ENCODE measurements around the gene FOXK1. TPM values are rescaled to one million over a fixed set of nuclear protein-coding genes. Genes with fewer than 3 reads are reported as not detected.

The FOXK1 gene
- total and polyA plus RNA-seq, 12 donors, result 3.6 to 30.6 (median 24.2) TPM

- intact Hi-C loops (cut with DNase I), result no loop called here
- no peaks in the 10 kb centered on the region for H3K27me3 ChIP-seq
- H3K4me3 ChIP-seq, result no peak overlapping the region
- H3K9me3 ChIP-seq, result no peaks in the 10 kb centered on the region
- DNase-seq (no peak), ATAC-seq (no peak)
- TF ChIP-seq CTCF (IDR thresholded peaks at IDR 0.05), result no peak
- H3K4me1 ChIP-seq, result peaks cover 0 to 10% (median 0%) of the 10 kb centered on the region in 9 donors
- peaks cover 0 to 99% (median 72%) of the 10 kb centered on the region in 9 donors for H3K36me3 ChIP-seq
- WGBS, 2 donors, result 92% methylated on average over 20 of the region's 20 CpGs
- H3K27ac ChIP-seq, result no peak overlapping the region
These were observed 103.3 kb downstream of the FOXK1 start for GRCh38 chr7:4785371-4785770.

DNA sequence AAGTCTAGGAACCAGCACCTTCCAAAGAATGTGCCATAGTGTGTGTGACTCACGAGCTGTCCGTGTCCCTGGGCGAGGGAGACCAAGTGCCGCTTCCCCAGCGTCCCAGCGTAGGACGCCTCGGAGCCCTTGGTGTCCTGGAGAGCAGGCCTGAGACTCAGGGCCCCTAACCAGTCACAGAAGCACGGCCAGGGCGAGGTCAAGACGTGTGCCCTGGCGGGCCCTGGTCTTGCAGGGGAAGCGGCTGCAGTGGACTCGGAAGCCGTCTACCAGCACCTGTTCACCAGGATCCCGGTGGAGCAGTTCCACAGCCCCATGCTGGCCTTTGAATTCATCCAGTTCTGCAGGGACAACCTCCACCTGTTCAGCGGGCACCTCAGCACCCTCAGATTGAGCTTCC, 103.9 kb downstream of the FOXK1 start:
- ATAC-seq, result no peak
- WGBS, 2 donors, result 95 to 96% methylated on average over 17 of the region's 17 CpGs
- Histone ChIP-seq H3K27me3 (no peaks in the 10 kb centered on the region), H3K4me1 (peaks cover 0 to 10% (median 0%) of the 10 kb centered on the region in 9 donors), H3K27ac (no peak overlapping the region), H3K9me3 (no peaks in the 10 kb centered on the region), H3K4me3 (no peak overlapping the region), H3K36me3 (peaks cover 0 to 99% (median 73%) of the 10 kb centered on the region in 9 donors)
- TF ChIP-seq CTCF (IDR thresholded peaks at IDR 0.05), result no peak
- DNase-seq, result no peak
- intact Hi-C loops (cut with DNase I), result no loop called here

DNA sequence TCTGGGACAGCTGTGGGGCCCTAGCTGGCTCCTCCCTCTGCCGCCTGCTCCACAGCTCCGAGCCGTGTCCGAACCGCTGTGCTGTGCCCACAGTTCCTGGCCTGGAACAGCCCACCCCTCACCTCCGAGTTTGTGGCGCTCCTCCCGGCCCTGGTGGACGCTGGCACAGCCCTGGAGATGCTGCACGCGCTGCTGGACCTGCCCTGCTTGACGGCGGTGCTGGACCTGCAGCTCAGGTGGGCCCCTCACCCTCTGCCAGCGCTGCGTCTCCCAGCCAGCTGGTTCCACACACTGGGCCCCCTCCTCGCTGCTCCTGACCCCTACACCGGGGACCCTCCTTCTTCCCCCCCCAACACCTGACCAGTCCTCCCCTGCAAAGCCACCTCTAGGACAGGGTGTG, 105.4 kb downstream of the FOXK1 start:
- Histone ChIP-seq H3K4me3 (no peak overlapping the region), H3K27ac (no peak overlapping the region), H3K36me3 (peaks cover 0 to 94% (median 62%) of the 10 kb centered on the region in 9 donors), H3K27me3 (no peaks in the 10 kb centered on the region), H3K4me1 (peaks cover 0 to 13% (median 6%) of the 10 kb centered on the region in 9 donors), H3K9me3 (no peaks in the 10 kb centered on the region)
- intact Hi-C loops (cut with DNase I), result no loop called here
- WGBS, 2 donors, result 93% methylated on average over 17 of the region's 17 CpGs
- DNase-seq, result no peak
- no peak for TF ChIP-seq CTCF (IDR thresholded peaks at IDR 0.05)
- ATAC-seq, result no peak

DNA sequence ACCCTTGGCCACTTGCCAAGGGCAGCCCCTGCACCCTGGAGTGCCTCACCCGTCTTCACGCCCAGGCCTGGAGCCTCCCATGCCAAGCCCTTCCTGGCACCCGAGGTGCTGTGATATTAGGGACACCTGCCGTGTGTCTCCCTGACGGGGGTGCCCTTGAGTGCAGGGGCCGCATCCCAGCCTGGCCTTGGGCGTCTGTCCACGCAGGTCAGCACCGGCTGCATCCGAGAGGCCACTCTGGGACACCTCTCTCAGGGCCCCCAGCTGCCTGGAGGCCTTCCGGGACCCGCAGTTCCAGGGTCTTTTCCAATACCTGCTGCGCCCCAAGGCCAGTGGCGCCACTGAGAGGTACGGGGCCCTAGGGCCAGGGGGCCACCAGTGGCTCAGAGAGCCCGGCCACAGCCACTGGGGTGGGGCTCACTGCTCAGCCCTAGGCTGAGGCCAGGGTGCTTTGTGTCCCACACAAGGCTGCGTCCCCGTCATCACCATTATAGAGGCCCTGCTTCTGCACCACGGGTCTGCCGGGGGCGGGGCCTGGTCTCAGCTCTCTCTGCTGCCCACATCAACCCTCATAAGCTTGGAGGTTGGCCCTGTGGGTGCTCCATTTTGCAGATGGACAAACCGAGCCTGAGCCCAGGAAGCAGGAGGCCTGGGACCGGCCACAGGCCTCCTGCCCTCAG, 106.0 kb downstream of the FOXK1 start:
- peaks cover 0 to 19% (median 10%) of the 10 kb centered on the region in 9 donors for H3K4me1 ChIP-seq
- no peak for TF ChIP-seq CTCF (IDR thresholded peaks at IDR 0.05)
- no peak for DNase-seq
- ATAC-seq, result no peak
- intact Hi-C loops (cut with DNase I), result no loop called here
- H3K4me3 ChIP-seq, result no peak overlapping the region
- H3K27ac ChIP-seq, result no peak overlapping the region
- no peaks in the 10 kb centered on the region for H3K9me3 ChIP-seq
- H3K27me3 ChIP-seq, result no peaks in the 10 kb centered on the region
- WGBS, 2 donors, result 86 to 88% methylated on average over 23 of the region's 23 CpGs
- H3K36me3 ChIP-seq, result peaks cover 0 to 88% (median 57%) of the 10 kb centered on the region in 9 donors

Data from heart right ventricle (tissue), 16 donors.